Astrocyte of the cerebellum (primary cell): ENCODE data around the gene FAM222B.
"Not testable (repeated sequence)": the region's sequence is repeated elsewhere in the genome, so short reads cannot be mapped to it uniquely, and the experiment has no call there.

ENCODE experiments used
- DNase-seq: peaks from one replicate; pipeline ENCODE4 v3.0.0-alpha.2; 2011; ENCODE audit warnings: low read depth
- H3K4me3 ChIP-seq: 2 replicates; pipeline ENCODE4 v1.5.1; 2011; ENCODE audit warnings: mild to moderate bottlenecking, low read depth, low read length, moderate library complexity
- in situ Hi-C: cut with HindIII; loops from 2 replicates; pipeline ENCODE4 v1.10.0; 2017; ENCODE audit warnings: low sequenced_read_pairs
- TF ChIP-seq, protein P1 (sequence below): IDR thresholded peaks from 2 replicates; pipeline ENCODE4 v1.5.1; 2012; ENCODE audit warnings: low read length, low read depth, moderate library complexity, mild to moderate bottlenecking; ENCODE audit errors: missing control alignments

Gene FAM222B

DNA sequence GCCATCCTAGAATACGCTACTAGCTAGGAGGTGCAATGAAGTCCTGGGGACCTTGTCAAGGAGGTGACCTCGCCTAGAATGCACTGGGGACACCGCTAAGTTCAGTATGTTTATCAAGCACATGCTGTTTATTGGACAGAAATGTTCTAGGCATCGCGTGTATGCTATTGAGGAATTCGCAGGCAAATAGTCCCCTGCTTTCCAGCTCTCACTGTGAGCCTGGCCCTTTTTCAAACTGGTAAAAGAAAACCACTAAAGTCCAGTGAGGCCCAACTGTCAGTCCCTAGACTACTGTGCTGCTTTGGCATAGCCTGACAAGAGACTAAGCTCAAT lies 1.2 kb upstream of the FAM222B start:
- DNase-seq, result no peak
- in situ Hi-C loops, result no loop called here
- H3K4me3 ChIP-seq, result no peak overlapping the region
- TF ChIP-seq, protein P1, sequence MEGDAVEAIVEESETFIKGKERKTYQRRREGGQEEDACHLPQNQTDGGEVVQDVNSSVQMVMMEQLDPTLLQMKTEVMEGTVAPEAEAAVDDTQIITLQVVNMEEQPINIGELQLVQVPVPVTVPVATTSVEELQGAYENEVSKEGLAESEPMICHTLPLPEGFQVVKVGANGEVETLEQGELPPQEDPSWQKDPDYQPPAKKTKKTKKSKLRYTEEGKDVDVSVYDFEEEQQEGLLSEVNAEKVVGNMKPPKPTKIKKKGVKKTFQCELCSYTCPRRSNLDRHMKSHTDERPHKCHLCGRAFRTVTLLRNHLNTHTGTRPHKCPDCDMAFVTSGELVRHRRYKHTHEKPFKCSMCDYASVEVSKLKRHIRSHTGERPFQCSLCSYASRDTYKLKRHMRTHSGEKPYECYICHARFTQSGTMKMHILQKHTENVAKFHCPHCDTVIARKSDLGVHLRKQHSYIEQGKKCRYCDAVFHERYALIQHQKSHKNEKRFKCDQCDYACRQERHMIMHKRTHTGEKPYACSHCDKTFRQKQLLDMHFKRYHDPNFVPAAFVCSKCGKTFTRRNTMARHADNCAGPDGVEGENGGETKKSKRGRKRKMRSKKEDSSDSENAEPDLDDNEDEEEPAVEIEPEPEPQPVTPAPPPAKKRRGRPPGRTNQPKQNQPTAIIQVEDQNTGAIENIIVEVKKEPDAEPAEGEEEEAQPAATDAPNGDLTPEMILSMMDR, result no peak

GRCh38 chr17:28841901-28842281 lies 699 bp downstream of the FAM222B start:
- peak overlapping the region; percentile 95 for H3K4me3 ChIP-seq
- in situ Hi-C loops, result no loop called here
- TF ChIP-seq, protein P1, result no peak
- no peak for DNase-seq

DNA sequence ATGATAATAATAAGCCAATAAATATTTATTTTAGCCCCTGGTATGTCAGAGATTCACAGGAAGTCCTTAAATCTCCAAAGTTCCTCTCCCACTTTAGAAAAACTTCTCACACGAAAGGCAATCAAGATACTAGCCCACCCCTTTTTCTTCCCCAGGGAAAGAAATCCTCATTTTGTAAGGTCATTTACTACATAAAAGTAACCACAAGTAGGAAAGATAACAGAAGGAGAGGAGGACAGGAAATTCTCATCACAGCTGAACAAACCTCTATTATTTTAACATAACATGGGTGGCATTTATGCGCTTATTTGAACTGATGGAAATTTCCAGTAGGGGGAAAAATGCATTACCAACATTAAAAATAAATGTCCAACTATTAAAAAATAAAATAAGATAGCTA lies 3.4 kb downstream of the FAM222B start:
- DNase-seq, result no peak
- H3K4me3 ChIP-seq, result no peak overlapping the region
- in situ Hi-C loops, result no loop called here
- TF ChIP-seq, protein P1, result no peak

GRCh38 chr17:28836541-28836940 lies 6.0 kb downstream of the FAM222B start:
- in situ Hi-C loops, result not testable (repeated sequence)

GRCh38 chr17:28834420-28834819 lies 8.2 kb downstream of the FAM222B start:
- no peak for DNase-seq
- in situ Hi-C loops, result no loop called here
- H3K4me3 ChIP-seq, result no peak overlapping the region
- TF ChIP-seq, protein P1, result no peak

More at GRCh38 chr17:28836541-28836940, 6.0 kb downstream of the FAM222B start:
- not testable (repeated sequence) for H3K4me3 ChIP-seq, DNase-seq

DNA sequence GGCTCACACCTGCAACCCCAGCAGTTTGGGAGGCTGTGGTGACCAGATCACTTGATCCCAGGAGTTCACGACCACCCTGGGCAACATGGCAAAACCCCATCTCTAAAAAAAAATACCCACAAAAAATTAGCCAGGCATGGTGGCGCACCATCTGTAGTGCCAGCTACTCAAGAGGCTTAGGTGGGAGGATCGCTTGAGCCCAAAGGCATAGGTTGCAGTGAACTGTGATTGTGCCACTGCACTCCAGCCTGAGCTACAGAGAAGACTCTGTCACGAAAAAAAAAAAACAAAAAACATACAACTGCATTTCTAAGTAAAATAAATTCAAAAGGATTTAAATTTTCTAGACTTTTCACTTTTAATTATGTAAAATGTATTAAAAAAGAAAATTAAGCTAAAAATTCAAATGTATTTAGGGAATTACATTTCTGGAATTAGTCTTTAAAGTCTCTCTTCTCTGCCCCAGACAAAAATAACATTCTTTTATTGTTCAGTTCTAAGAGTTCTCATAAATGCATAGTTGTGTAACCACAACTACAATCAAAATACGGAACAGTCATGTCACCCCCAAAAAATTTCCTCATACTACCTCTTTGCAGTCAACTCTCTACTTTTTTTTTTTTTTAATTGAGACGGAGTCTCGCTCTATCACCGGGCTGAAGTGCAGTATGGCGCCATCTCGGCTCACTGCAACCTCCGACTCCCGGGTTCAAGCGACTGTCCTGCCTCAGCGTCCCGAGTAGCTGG lies 14.1 kb downstream of the FAM222B start:
- TF ChIP-seq, protein P1, result no peak
- in situ Hi-C loops, result no loop called here
- H3K4me3 ChIP-seq, result no peak overlapping the region
- no peak for DNase-seq

GRCh38 chr17:28827672-28828071 lies 14.9 kb downstream of the FAM222B start:
- no peak for DNase-seq
- in situ Hi-C loops, result no loop called here
- H3K4me3 ChIP-seq, result no peak overlapping the region
- TF ChIP-seq, protein P1, result no peak
